HepG2 (cell line): ENCODE results near the gene EPHA10. TPM values are rescaled to one million over a fixed set of nuclear protein-coding genes. Genes with fewer than 3 reads are reported as not detected.

Experiments
- ATAC-seq: fragments of 200-7000 bp; cut with Tn5 transposase; 3 replicates; pipeline ENCODE4 v1.9.1; 2020; ENCODE audit warnings: mild to moderate bottlenecking, moderate library complexity
- BruUV-seq: library from RNA; stranded (reverse); fragments of 400-500 nt; replicated peaks from 2 replicates; lab custom pipeline; 2021; lab: Mats Ljungman, UMichigan
- CTCF ChIA-PET: fragments of 300-600 bp; formaldehyde crosslinking; extraction: SDS; loops from one replicate; lab custom pipeline; 2021; ENCODE audit warnings: low total read pairs, inconsistent platforms, low intra/inter-chr PET ratio; lab: Yijun Ruan, JAX
- POLR2A ChIA-PET: fragments of 350-600 bp; sonication (Branson Sonifier 250); formaldehyde crosslinking; loops from one replicate; lab custom pipeline; 2020; ENCODE audit warnings: antibody characterized with exemption, inconsistent platforms; lab: Yijun Ruan, JAX
- DNase-seq: peaks from one replicate; pipeline ENCODE4 v3.0.0-alpha.2; 2015; ENCODE audit warnings: low spot score
- FAIRE-seq: peaks from 3 replicates; lab custom pipeline; 2011; peaks lifted over from hg19 to GRCh38; lab: Jason Lieb, UNC
- H2AFZ ChIP-seq: one replicate; pipeline ENCODE4 v1.6.1; 2011; ENCODE audit warnings: low read length, inconsistent platforms
- H3K27ac ChIP-seq: fragments of 300-600 bp; 3 replicates; pipeline ENCODE4 v1.8.0; 2011; ENCODE audit warnings: mixed run types, mild to moderate bottlenecking, mixed read lengths, low read length, inconsistent platforms; ENCODE audit not compliant: insufficient read depth; ENCODE audit errors: extremely low read length
- H3K27me3 ChIP-seq, 2 experiments: fragments of 200-600 bp in 1 of 2; 2 replicates in 1 of 2; 3 replicates in 1 of 2; pipeline versions ENCODE4 v1.6.0 to v1.8.0; 2011; ENCODE audit warnings: low read length in 2 of 2, mild to moderate bottlenecking in 2 of 2, moderate library complexity in 2 of 2, inconsistent platforms in 1 of 2; ENCODE audit not compliant: insufficient read depth in 2 of 2, control insufficient read depth in 1 of 2
- H3K36me3 ChIP-seq, 2 experiments: fragments of 200-600 bp in 1 of 2; replicated peaks in 1 of 2; 2 replicates in 1 of 2; 3 replicates in 1 of 2; pipeline versions ENCODE4 v1.5.1 to v1.8.0; 2011; ENCODE audit warnings: low read length in 2 of 2, inconsistent platforms in 1 of 2; ENCODE audit not compliant: insufficient read depth in 2 of 2, control insufficient read depth in 1 of 2
- H3K4me1 ChIP-seq: 2 replicates; pipeline ENCODE4 v1.5.1; 2012; ENCODE audit warnings: low read length, inconsistent platforms; ENCODE audit not compliant: insufficient read depth
- H3K4me2 ChIP-seq: 2 replicates; pipeline ENCODE4 v1.6.0; 2011; ENCODE audit warnings: low read depth, low read length, inconsistent platforms
- H3K4me3 ChIP-seq, 3 experiments: fragments of 200-600 bp in 1 of 3; sonication (generic), shearing (Covaris generic) in 1 of 3; replicated peaks in 1 of 3; 2 replicates each; pipeline ENCODE4 v1.5.1; 2011 to 2016; ENCODE audit warnings: low read length in 3 of 3, inconsistent platforms in 2 of 3, low read depth in 2 of 3, mild to moderate bottlenecking in 2 of 3, control low read depth in 1 of 3, mixed read lengths in 1 of 3; ENCODE audit not compliant: insufficient read depth in 1 of 3
- H3K79me2 ChIP-seq: one replicate; pipeline ENCODE4 v1.6.1; 2011; ENCODE audit warnings: low read length, inconsistent platforms; ENCODE audit not compliant: insufficient read depth
- H3K9ac ChIP-seq: 2 replicates; pipeline ENCODE4 v1.6.0; 2011; ENCODE audit warnings: mild to moderate bottlenecking, low read depth, low read length, inconsistent platforms; ENCODE audit not compliant: insufficient read depth
- H3K9me3 ChIP-seq: 2 replicates; pipeline ENCODE4 v1.5.1; 2012; ENCODE audit warnings: mild to moderate bottlenecking, low read length
- H4K20me1 ChIP-seq: 2 replicates; pipeline ENCODE4 v1.6.0; 2011; ENCODE audit warnings: inconsistent platforms, mild to moderate bottlenecking, low read length, moderate library complexity; ENCODE audit not compliant: insufficient read depth
- EZH2 ChIP-seq: conservative IDR thresholded peaks from 2 replicates; pipeline ENCODE4 v1.6.1; 2012; ENCODE audit warnings: mild to moderate bottlenecking, low read depth, low read length, moderate library complexity
- MAF1 ChIP-seq: sonication (generic); formaldehyde crosslinking; IDR thresholded peaks from 2 replicates; pipeline ENCODE4 v1.5.0; 2020; ENCODE audit warnings: missing genetic modification reagents, borderline replicate concordance
- MIER2 ChIP-seq: IDR thresholded peaks from 2 replicates; pipeline ENCODE4 v1.6.1; 2016; ENCODE audit warnings: missing biosample characterization, missing genetic modification reagents
- POGZ ChIP-seq: sonication (generic); formaldehyde crosslinking; IDR thresholded peaks from 2 replicates; pipeline ENCODE4 v1.4.0; 2020; ENCODE audit warnings: mild to moderate bottlenecking, missing genetic modification reagents
- SAFB2 ChIP-seq: sonication (generic); formaldehyde crosslinking; IDR thresholded peaks from 2 replicates; pipeline ENCODE4 v1.5.1; 2020; ENCODE audit warnings: missing genetic modification reagents, low read depth, mild to moderate bottlenecking, borderline replicate concordance
- TBP ChIP-seq: sonication (generic); formaldehyde crosslinking; IDR thresholded peaks from 2 replicates; pipeline ENCODE4 v1.5.0; 2020; ENCODE audit warnings: missing genetic modification reagents
- ZBTB33 ChIP-seq: sonication (generic); formaldehyde crosslinking; IDR thresholded peaks from 2 replicates; pipeline ENCODE4 v1.4.0; 2020; ENCODE audit warnings: missing genetic modification reagents
- ZNF33A ChIP-seq: sonication (generic); formaldehyde crosslinking; IDR thresholded peaks from 2 replicates; pipeline ENCODE4 v1.5.1; 2020; ENCODE audit warnings: missing genetic modification reagents, mild to moderate bottlenecking, moderate library complexity, borderline replicate concordance
- ZNF569 ChIP-seq: sonication (generic); formaldehyde crosslinking; IDR thresholded peaks from 2 replicates; pipeline ENCODE4 v1.5.0; 2020; ENCODE audit warnings: mild to moderate bottlenecking, missing genetic modification reagents, moderate library complexity, borderline replicate concordance
- ZNF572 ChIP-seq: sonication (generic); formaldehyde crosslinking; IDR thresholded peaks from 2 replicates; pipeline ENCODE4 v1.5.1; 2020; ENCODE audit warnings: mild to moderate bottlenecking, missing genetic modification reagents
- ZNF629 ChIP-seq: sonication (generic); formaldehyde crosslinking; conservative IDR thresholded peaks from 2 replicates; pipeline ENCODE4 v1.5.0; 2020; ENCODE audit warnings: missing genetic modification reagents
- ZNF674 ChIP-seq: sonication (generic); formaldehyde crosslinking; IDR thresholded peaks from 2 replicates; pipeline ENCODE4 v1.5.0; 2020; ENCODE audit warnings: low read depth, mild to moderate bottlenecking, missing genetic modification reagents
- ZNF747 ChIP-seq: sonication (generic); formaldehyde crosslinking; IDR thresholded peaks from 2 replicates; pipeline ENCODE4 v1.8.1; 2023; ENCODE audit warnings: missing genetic modification reagents, mild to moderate bottlenecking, borderline replicate concordance
- WGBS: methylation state at CpG from one replicate; pipeline ENCODE4 v1.1.6; 2017; ENCODE audit warnings: low lambda C conversion rate; 5-methylcytosine and 5-hydroxymethylcytosine counted together
- in situ Hi-C: cut with HindIII; loops from 2 replicates; pipeline ENCODE4 v1.10.0; 2017; ENCODE audit warnings: low pct_unique_long_range_greater_than_20kb; ENCODE audit not compliant: extremely low pct_ligation_motif_present
- intact Hi-C: fragments of 100-400 bp; cut with micrococcal nuclease; formaldehyde crosslinking; loops from one replicate; pipeline ENCODE4 v1.10.0; 2022; ENCODE audit not compliant: unreplicated experiment
- polyA plus RNA-seq, 8 experiments: library from polyadenylated mRNA; depleted of rRNA in 3 of 8; stranded (reverse) in 7 of 8; unstranded in 1 of 8; fragments of >200 nt; fragmentation: Illumina TruSeq in 4 of 8; extraction: Trizol in 4 of 8; gene quantifications; 2 replicates each; pipeline versions ENCODE4 v1.2.1 to v1.2.3, GENCODE V29; 2011 to 2016; ENCODE audit warnings: low read depth in 4 of 8, missing spikeins in 1 of 8, mixed read lengths in 1 of 8; ENCODE audit not compliant: insufficient read depth in 1 of 8
- total RNA-seq, 5 experiments: library from RNA; depleted of rRNA; stranded (reverse); fragments of >200 nt; fragmentation: Illumina TruSeq; extraction: Trizol; gene quantifications; 2 replicates each; pipeline ENCODE4 v1.2.3, GENCODE V29; 2016; ENCODE audit warnings: low read depth in 1 of 5
- TF ChIP-seq, protein P1 (sequence below): IDR thresholded peaks from 2 replicates; pipeline ENCODE4 v1.6.1; 2016; ENCODE audit warnings: missing biosample characterization, missing genetic modification reagents, low read depth

EPHA10 gene
- total and polyA plus RNA-seq, 2 of the 13 experiments (the other 11 are each of a cell fraction or from before 2014, with no cell fraction given): 0.11 to 0.58 TPM

DNA sequence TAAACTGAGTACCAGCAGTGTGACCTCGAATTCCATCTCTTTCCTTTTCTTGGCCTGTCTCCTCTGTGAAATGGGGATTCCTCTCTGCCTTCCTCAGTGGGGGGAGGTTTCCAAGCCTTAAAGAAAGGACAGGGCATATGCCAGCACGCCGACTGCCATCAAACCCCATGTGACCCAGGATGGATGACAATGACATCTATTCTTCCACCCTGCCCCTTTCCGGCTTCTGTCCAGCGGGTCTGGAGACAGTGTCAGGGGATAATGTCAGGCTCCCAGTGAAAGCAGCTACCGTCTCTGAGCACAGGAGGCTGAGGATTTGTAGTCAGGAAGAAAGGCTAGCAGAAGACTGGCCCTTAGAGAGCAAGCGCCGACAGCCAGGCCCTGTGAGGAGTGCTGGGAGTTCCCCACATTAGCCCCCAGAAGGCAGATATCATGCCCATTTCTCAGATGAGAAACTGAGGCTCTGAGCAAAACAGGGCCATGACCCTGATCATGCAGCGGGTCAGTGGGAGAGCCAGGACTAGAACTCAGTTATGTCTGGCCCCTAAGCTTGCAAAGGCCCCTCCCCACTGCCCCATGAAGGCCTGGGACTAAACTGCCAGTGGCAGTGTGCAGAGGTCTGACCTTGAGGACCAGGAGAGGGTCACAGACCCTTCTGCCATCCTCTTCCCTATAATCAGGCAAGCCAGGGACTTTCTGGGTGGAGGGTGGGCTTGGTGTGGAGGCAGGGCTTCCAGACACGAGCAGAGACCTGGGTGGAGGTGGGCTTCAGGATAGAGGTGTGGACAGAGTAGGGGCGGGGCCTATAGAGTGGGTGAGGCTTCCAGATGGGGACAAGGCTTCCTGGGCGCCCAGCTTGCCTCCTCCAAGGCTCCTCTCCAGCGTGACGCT is 42.5 kb downstream of the EPHA10 start:
- CTCF ChIA-PET: no interaction called here
- H3K36me3 ChIP-seq: no peaks in the 10 kb centered on the region
- FAIRE-seq (no peak), ATAC-seq (no peak), DNase-seq (no peak)
- H3K9me3 ChIP-seq: no peaks in the 10 kb centered on the region
- WGBS: 55% methylated on average over 11 of the region's 14 CpGs
- H2AFZ ChIP-seq: no peak overlapping the region
- H4K20me1 ChIP-seq: no peaks in the 10 kb centered on the region
- peaks cover 76% of the 10 kb centered on the region for H3K4me1 ChIP-seq
- H3K4me2 ChIP-seq: peak overlapping the region; percentile 77; the same call in 1 of the 2 replicates
- intact Hi-C loops (loop anchor here (10.0 kb wide), 1 partner anchor 72 kb away; the partner anchor contains the start of gene MANEAL), in situ Hi-C loops (no loop called here)
- no peak overlapping the region for H3K27ac ChIP-seq
- BruUV-seq: no TSS peak
- peak overlapping the region in 1 of 3 experiments; percentile 52; a peak in 1 of 6 replicates for H3K4me3 ChIP-seq
- no peak overlapping the region for H3K9ac ChIP-seq
- peak; percentile 91 for TF ChIP-seq ZNF629 (CRISPR knock-in tag)
- no peak for TF ChIP-seq ZNF674 (CRISPR knock-in tag)
- no peaks in the 10 kb centered on the region for H3K79me2 ChIP-seq
- POLR2A ChIA-PET: no interaction called here
- peaks cover 4 to 15% of the 10 kb centered on the region in 2 experiments; a peak in 3 of 5 replicates for H3K27me3 ChIP-seq

DNA sequence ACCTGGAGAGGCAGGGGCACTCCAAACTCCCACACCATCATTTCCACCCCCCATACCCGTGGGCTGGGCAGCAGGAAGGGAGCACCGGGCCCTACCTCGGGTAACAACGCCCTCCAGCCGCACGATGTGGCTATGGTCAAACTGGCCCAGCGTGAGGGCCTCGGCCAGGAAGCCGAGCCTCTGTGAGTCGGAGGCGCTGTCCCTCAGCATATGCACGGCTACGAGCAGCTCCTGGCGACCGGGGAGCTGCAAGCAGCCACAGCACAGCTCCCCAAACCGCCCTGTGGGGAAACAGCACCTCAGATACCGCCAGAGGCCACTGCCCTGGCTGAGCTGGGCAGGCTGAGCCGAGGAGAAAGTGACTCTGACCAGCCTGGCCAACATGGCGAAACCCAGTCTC is 43.4 kb downstream of the EPHA10 start:
- Histone ChIP-seq H3K36me3 (no peaks in the 10 kb centered on the region), H3K27me3 (peaks cover 5 to 15% of the 10 kb centered on the region in 2 experiments; a peak in 4 of 5 replicates), H3K4me1 (peaks cover 80% of the 10 kb centered on the region), H3K4me3 (peak overlapping the region in 1 of 3 experiments; percentile 7; a peak in 1 of 6 replicates), H3K4me2 (peak overlapping the region; percentile 37; the same call in 1 of the 2 replicates), H3K79me2 (no peaks in the 10 kb centered on the region), H3K9ac (no peak overlapping the region), H2AFZ (no peak overlapping the region), H3K27ac (no peak overlapping the region), H4K20me1 (no peaks in the 10 kb centered on the region), H3K9me3 (no peaks in the 10 kb centered on the region)
- in situ Hi-C loops: no loop called here
- FAIRE-seq (no peak), DNase-seq (no peak), ATAC-seq (peak; percentile 34)
- ChIA-PET POLR2A (no interaction called here), CTCF (no interaction called here)
- no TSS peak for BruUV-seq
- intact Hi-C loops: loop anchor here (10.0 kb wide), 1 partner anchor 73 kb away; the partner anchor contains the start of gene MANEAL
- 49% methylated on average over 4 of the region's 19 CpGs for WGBS
- no peak for TF ChIP-seq ZNF33A (CRISPR knock-in tag)
- TF ChIP-seq EZH2: no peak
- TF ChIP-seq MAF1 (CRISPR knock-in tag): no peak
- 0 out of 2 replicates have a peak, but pooled peaks have one; percentile 25 for TF ChIP-seq MIER2
- TF ChIP-seq ZNF569 (CRISPR knock-in tag): no peak
- no peak for TF ChIP-seq SAFB2 (CRISPR knock-in tag)
- TF ChIP-seq POGZ (CRISPR knock-in tag): no peak
- TF ChIP-seq, protein P1, sequence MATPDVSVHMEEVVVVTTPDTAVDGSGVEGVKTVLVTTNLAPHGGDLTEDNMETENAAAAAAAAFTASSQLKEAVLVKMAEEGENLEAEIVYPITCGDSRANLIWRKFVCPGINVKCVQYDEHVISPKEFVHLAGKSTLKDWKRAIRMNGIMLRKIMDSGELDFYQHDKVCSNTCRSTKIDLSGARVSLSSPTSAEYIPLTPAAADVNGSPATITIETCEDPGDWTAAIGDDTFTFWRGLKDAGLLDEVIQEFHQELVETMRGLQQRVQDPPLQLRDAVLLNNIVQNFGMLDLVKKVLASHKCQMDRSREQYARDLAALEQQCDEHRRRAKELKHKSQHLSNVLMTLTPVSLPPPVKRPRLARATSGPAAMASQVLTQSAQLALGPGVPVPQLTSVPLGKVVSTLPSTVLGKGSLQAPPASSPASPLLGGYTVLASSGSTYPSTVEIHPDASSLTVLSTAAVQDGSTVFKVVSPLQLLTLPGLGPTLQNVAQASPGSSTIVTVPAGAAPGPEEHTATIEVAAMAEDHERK (CRISPR knock-in tag): no peak
- no peak for TF ChIP-seq ZNF747 (CRISPR knock-in tag)
- TF ChIP-seq TBP (CRISPR knock-in tag): no peak
- no peak for TF ChIP-seq ZNF572 (CRISPR knock-in tag)
- peak; percentile 81 for TF ChIP-seq ZBTB33 (CRISPR knock-in tag)
